ENCODE data around the gene NEDD4. TPM values are rescaled to one million over a fixed set of nuclear protein-coding genes. Genes with fewer than 3 reads are reported as not detected.

The NEDD4 gene
- polyA plus RNA-seq, 1 donor = 16.2 TPM

DNA sequence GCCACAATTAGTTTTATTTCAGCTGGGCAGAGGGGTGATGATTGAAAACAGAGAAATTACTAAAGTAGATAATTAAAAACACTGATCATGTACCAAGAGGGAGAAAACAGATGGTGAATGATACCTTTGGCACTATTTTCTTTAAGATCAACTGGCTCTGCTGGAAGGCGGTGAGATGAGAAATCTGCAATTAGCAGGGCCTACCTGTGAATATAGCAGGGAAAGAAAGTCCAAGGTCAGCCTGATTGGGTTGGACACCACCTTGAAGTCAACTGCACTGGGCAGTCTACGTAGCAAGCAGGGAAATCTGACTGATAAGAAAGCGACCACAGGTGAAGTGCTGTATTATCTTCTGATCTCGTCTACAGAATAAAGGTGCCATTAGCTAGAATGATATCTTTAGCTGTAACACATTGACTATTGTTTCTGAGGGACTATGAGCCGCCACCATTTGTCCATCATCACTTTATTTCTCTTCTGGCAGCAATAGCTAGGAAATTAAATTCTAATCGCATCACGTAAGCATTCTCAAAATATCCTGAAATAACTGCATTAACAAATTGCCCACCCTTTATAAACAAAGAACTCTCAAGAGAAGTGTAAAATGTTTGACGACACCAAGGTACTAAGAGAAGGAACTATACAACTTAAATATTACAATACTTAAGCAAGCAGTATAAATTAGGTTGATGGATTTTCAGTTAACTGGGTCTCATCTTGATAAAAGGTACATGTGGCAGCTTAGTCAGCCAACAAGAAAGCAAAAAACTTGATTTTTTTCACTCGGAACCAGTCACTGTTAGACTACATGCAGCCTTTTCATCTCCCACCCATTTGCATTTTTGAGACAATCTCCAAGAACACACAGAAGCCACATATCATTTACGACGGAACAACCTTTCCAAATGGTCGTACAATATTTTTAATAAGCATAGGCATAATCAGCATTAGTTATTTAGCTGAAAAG, 1.3 kb downstream of the NEDD4 start:
- peak overlapping the region; percentile 82 for H3K4me3 ChIP-seq (ENCODE audit: low read length)
- 0% methylated on average over 2 of the region's 12 CpGs for WGBS (ENCODE audit: insufficient coverage, low lambda C conversion rate)
- H3K36me3 ChIP-seq (ENCODE audit: control insufficient read depth, insufficient read depth, low read length) = no peaks in the 10 kb centered on the region
- DNase-seq = peak; percentile 56 to 74
- H3K4me1 ChIP-seq (ENCODE audit: control insufficient read depth, insufficient read depth, low read length) = peaks cover 17% of the 10 kb centered on the region
- H3K27me3 ChIP-seq (ENCODE audit: control insufficient read depth, insufficient read depth, low read length) = no peaks in the 10 kb centered on the region
- H3K27ac ChIP-seq (ENCODE audit: low read length) = peak overlapping the region; percentile 96
- H3K9me3 ChIP-seq (ENCODE audit: control insufficient read depth, low read depth, low read length) = peaks cover 2% of the 10 kb centered on the region

DNA sequence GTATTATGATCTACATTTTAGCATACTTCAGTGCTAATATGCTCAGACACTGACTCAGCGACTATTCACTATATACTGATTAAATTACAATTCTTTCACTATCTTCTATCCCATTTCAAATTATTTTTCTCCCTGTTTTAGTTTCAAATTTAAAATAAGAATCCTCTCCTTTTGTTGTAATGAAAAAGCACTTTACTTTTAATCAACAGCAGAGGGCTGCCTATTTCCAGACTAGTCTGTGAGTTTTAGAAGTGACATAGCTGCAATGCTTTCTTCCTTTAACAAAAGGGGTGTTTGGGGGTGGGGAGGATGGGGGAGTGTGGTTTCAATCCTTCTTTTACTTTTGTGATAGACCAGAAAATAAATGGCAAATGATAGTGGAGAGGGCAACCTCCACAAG, 2.4 kb downstream of the NEDD4 start:
- DNase-seq = no peak
- Histone ChIP-seq H3K36me3 (ENCODE audit: control insufficient read depth, insufficient read depth, low read length) (no peaks in the 10 kb centered on the region), H3K27ac (ENCODE audit: low read length) (peak overlapping the region; percentile 96), H3K27me3 (ENCODE audit: control insufficient read depth, insufficient read depth, low read length) (no peaks in the 10 kb centered on the region), H3K9me3 (ENCODE audit: control insufficient read depth, low read depth, low read length) (peaks cover 2% of the 10 kb centered on the region), H3K4me3 (ENCODE audit: low read length) (no peak overlapping the region), H3K4me1 (ENCODE audit: control insufficient read depth, insufficient read depth, low read length) (peaks cover 17% of the 10 kb centered on the region)
- 83% methylated on average over 1 of the region's 1 CpG for WGBS (ENCODE audit: insufficient coverage, low lambda C conversion rate)

DNA sequence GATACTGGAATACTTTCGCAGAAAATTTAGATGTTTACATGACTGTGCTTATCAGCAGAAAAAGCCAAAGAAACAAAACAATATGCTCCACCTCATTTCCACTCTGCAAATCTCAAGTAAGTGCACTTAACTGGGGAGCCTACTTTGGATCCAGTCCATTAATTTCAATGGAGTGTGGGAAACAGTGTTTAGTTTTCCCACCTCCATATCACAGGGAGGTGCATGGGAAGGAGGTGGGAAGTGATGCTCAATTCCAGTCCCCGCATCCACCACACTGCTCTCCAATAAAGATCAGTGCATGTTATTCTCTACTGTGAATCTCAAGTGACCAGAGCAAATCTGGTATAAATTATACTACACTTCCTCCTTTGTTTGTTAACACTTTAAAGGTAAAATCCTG, 2.9 kb downstream of the NEDD4 start:
- no CpG with 5 or more reads among the region's 2 CpGs for WGBS (ENCODE audit: insufficient coverage, low lambda C conversion rate)
- Histone ChIP-seq H3K27ac (ENCODE audit: low read length) (peak overlapping the region; percentile 96), H3K4me3 (ENCODE audit: low read length) (no peak overlapping the region)

DNA sequence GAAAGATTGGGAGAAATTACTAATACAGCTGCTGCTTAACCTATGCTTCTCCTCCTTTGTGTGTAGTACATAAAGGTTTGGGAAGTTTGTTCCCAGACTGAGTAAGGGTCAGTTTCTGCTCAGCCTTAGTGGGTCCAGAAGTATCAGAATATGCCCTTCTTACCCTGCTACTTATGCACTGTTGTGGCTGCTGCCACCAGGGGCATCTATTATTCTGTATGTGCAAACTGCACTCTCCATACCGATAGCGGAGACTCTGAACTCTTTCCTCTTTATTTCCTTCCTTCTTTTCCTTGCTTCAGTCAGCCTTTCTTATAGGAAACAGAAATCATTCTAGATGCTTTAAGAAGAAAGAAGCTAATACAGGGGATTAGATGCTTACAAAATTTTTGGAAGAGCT, 4.0 kb downstream of the NEDD4 start:
- no peak overlapping the region for H3K27ac ChIP-seq (ENCODE audit: low read length)
- peaks cover 17% of the 10 kb centered on the region for H3K4me1 ChIP-seq (ENCODE audit: control insufficient read depth, insufficient read depth, low read length)
- no peaks in the 10 kb centered on the region for H3K27me3 ChIP-seq (ENCODE audit: control insufficient read depth, insufficient read depth, low read length)
- H3K9me3 ChIP-seq (ENCODE audit: control insufficient read depth, low read depth, low read length) = peaks cover 2% of the 10 kb centered on the region
- WGBS (ENCODE audit: insufficient coverage, low lambda C conversion rate) = 82% methylated on average over 2 of the region's 2 CpGs
- no peak for DNase-seq
- H3K4me3 ChIP-seq (ENCODE audit: low read length) = no peak overlapping the region
- peaks cover 6% of the 10 kb centered on the region for H3K36me3 ChIP-seq (ENCODE audit: control insufficient read depth, insufficient read depth, low read length)

More for the DNA sequence above, 2.9 kb downstream of the NEDD4 start:
- no peaks in the 10 kb centered on the region for H3K27me3 ChIP-seq (ENCODE audit: control insufficient read depth, insufficient read depth, low read length)
- H3K36me3 ChIP-seq (ENCODE audit: control insufficient read depth, insufficient read depth, low read length) = no peaks in the 10 kb centered on the region
- H3K4me1 ChIP-seq (ENCODE audit: control insufficient read depth, insufficient read depth, low read length) = peaks cover 17% of the 10 kb centered on the region
- DNase-seq = no peak
- H3K9me3 ChIP-seq (ENCODE audit: control insufficient read depth, low read depth, low read length) = peaks cover 2% of the 10 kb centered on the region

DNA sequence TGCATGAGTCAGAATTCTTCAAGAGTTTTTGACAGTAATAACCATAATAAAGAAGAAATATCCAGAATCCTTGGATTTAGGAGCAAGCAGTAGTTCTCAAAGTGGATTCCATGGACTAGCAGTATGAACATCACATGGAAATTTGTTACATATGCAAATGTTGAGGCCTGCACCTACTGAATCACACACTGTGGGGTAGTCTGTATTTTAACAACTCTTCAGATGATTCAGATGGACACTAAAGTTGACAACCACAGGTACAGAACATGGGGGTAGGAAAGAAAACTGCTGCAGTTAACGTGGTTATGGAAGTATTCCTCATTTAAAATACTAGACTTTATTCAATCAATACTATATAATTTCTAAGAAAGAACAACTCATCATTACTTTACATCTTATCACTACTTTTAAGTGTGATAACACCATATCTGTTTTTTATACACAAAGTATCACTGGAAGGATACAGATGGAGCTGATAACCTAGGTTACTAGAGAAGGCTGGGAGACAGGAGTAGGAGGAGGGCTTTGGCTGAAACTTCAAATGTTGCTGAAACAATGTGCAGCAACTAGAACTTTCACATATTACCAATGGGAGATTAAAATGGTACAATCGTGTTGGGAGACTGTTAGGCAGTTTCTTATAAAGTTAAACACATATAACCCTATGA, 11.7 kb downstream of the NEDD4 start:
- Histone ChIP-seq H3K9me3 (ENCODE audit: control insufficient read depth, low read depth, low read length) (no peaks in the 10 kb centered on the region), H3K4me3 (ENCODE audit: low read length) (no peak overlapping the region), H3K4me1 (ENCODE audit: control insufficient read depth, insufficient read depth, low read length) (no peaks in the 10 kb centered on the region), H3K27ac (ENCODE audit: low read length) (no peak overlapping the region), H3K36me3 (ENCODE audit: control insufficient read depth, insufficient read depth, low read length) (peaks cover 6% of the 10 kb centered on the region), H3K27me3 (ENCODE audit: control insufficient read depth, insufficient read depth, low read length) (no peaks in the 10 kb centered on the region)
- 100% methylated on average over 2 of the region's 2 CpGs for WGBS (ENCODE audit: insufficient coverage, low lambda C conversion rate)
- no peak for DNase-seq

DNA sequence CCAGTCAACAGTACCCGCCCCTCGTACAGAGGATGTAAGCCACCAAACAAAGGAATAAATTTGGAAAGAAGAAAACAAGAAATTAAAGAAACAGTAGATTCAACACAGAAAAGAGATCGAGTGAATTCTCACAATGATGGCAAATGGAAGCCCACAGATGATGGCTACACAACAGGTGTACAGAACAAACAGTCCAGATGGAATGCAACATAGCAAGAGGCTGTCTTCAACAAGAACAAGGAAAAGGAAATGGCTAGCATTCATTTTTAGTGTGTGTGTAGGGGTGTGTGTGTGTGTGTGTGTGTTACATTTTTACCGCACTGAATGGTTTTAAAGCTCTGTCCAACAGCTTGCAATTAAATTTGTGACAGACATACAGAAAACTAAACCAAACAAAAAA, 12.9 kb downstream of the NEDD4 start:
- DNase-seq = no peak
- Histone ChIP-seq H3K27ac (ENCODE audit: low read length) (no peak overlapping the region), H3K9me3 (ENCODE audit: control insufficient read depth, low read depth, low read length) (no peaks in the 10 kb centered on the region), H3K36me3 (ENCODE audit: control insufficient read depth, insufficient read depth, low read length) (peaks cover 6% of the 10 kb centered on the region), H3K4me3 (ENCODE audit: low read length) (no peak overlapping the region), H3K4me1 (ENCODE audit: control insufficient read depth, insufficient read depth, low read length) (no peaks in the 10 kb centered on the region), H3K27me3 (ENCODE audit: control insufficient read depth, insufficient read depth, low read length) (no peaks in the 10 kb centered on the region)
- WGBS (ENCODE audit: insufficient coverage, low lambda C conversion rate) = 100% methylated on average over 1 of the region's 4 CpGs

DNA sequence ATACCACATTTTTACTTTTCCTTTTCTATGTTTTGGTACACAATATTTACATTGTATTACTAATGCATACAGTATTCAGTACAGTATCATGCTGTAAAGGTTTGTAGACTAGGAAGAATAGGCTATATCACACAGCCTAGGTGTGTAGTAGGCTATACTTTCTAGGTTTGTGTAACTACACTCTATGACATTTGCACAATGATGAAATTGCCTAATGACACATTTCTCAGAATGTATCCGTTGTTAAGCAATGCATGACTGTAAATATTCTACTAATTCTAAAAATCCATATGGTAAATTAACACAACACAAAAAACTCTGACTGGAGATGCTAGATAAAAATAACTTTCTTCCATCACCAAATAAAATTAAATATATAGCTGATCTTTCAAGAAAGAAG, 16.2 kb downstream of the NEDD4 start:
- Histone ChIP-seq H3K4me1 (ENCODE audit: control insufficient read depth, insufficient read depth, low read length) (no peaks in the 10 kb centered on the region), H3K4me3 (ENCODE audit: low read length) (no peak overlapping the region), H3K36me3 (ENCODE audit: control insufficient read depth, insufficient read depth, low read length) (no peaks in the 10 kb centered on the region), H3K27me3 (ENCODE audit: control insufficient read depth, insufficient read depth, low read length) (no peaks in the 10 kb centered on the region), H3K27ac (ENCODE audit: low read length) (no peak overlapping the region), H3K9me3 (ENCODE audit: control insufficient read depth, low read depth, low read length) (no peaks in the 10 kb centered on the region)
- DNase-seq = no peak
- WGBS (ENCODE audit: insufficient coverage, low lambda C conversion rate) = no CpG with 5 or more reads among the region's 1 CpG

DNA sequence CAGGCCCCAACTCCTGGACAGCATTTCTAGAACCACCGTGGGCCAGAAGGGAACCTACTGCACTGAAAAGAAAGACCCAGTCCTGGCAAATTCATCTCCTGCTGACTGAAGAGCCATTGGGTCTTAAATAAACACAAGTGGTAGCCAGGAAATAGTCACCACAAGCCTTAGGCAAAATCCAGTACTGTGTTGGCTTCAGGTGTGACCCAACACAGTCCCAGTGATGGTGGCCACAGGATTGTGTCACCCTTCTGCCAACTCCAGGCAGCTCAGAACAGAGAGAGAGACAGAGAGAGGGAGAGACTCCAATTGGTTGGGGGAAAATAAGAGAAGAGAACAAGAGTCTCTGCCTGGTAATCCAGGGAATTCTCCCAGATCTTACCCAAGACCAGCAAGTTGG, 23.1 kb downstream of the NEDD4 start:
- WGBS (ENCODE audit: insufficient coverage, low lambda C conversion rate) = no CpG with 5 or more reads among the region's 1 CpG
- Histone ChIP-seq H3K27me3 (ENCODE audit: control insufficient read depth, insufficient read depth, low read length) (no peaks in the 10 kb centered on the region), H3K36me3 (ENCODE audit: control insufficient read depth, insufficient read depth, low read length) (peaks cover 4% of the 10 kb centered on the region), H3K9me3 (ENCODE audit: control insufficient read depth, low read depth, low read length) (no peaks in the 10 kb centered on the region), H3K4me3 (ENCODE audit: low read length) (no peak overlapping the region), H3K27ac (ENCODE audit: low read length) (no peak overlapping the region), H3K4me1 (ENCODE audit: control insufficient read depth, insufficient read depth, low read length) (no peaks in the 10 kb centered on the region)
- no peak for DNase-seq

DNA sequence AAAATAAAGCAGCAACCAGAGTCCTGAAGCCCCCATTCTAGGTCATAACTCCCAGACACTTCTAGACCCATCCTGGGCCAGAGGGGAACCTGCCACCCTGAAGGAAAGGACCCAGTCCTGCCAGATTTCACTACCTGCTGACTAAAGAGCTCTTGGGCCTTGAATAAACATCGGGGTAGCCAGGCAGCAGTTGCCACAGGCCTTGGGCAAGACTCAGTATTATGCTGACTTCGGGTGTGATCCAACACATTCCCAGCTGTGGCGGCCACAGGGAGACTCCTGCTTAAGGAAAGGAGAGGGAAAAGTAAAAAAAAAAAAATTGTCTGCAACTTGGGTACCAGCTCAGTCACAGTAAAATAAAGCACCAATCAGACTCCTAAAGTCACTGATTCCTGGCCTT, 23.8 kb downstream of the NEDD4 start:
- Histone ChIP-seq H3K36me3 (ENCODE audit: control insufficient read depth, insufficient read depth, low read length) (peaks cover 11% of the 10 kb centered on the region), H3K9me3 (ENCODE audit: control insufficient read depth, low read depth, low read length) (no peaks in the 10 kb centered on the region), H3K4me1 (ENCODE audit: control insufficient read depth, insufficient read depth, low read length) (no peaks in the 10 kb centered on the region), H3K4me3 (ENCODE audit: low read length) (no peak overlapping the region), H3K27me3 (ENCODE audit: control insufficient read depth, insufficient read depth, low read length) (no peaks in the 10 kb centered on the region), H3K27ac (ENCODE audit: low read length) (no peak overlapping the region)
- WGBS (ENCODE audit: insufficient coverage, low lambda C conversion rate) = no CpG with 5 or more reads among the region's 3 CpGs
- DNase-seq = no peak

DNA sequence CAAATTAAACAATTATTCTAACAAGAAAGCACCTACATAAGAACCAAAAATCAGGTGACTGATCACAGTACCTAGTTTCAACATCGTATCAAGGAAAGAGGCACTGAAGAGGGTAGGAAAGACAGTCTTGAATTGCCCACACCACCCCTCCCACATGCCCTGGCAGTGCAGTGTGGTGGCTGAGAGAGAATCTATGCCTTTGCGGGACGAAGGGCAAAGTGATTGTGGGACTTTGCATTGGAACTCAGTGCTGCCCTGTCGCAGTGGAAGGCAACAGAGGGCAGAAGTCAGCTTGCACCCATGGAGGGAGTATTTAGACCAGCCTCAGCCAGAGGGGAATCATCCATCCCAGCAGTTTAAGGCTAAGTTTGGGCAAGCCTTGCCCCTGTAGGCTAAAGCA, 24.5 kb downstream of the NEDD4 start:
- H3K4me1 ChIP-seq (ENCODE audit: control insufficient read depth, insufficient read depth, low read length) = no peaks in the 10 kb centered on the region
- peaks cover 13% of the 10 kb centered on the region for H3K36me3 ChIP-seq (ENCODE audit: control insufficient read depth, insufficient read depth, low read length)
- H3K27ac ChIP-seq (ENCODE audit: low read length) = no peak overlapping the region
- no peaks in the 10 kb centered on the region for H3K27me3 ChIP-seq (ENCODE audit: control insufficient read depth, insufficient read depth, low read length)
- no CpG with 5 or more reads among the region's 4 CpGs for WGBS (ENCODE audit: insufficient coverage, low lambda C conversion rate)
- H3K9me3 ChIP-seq (ENCODE audit: control insufficient read depth, low read depth, low read length) = no peaks in the 10 kb centered on the region
- DNase-seq = no peak
- no peak overlapping the region for H3K4me3 ChIP-seq (ENCODE audit: low read length)

Data from large intestine (tissue), 3 donors.